ENCODE results near the gene TRAF2. TPM values are rescaled to one million over a fixed set of nuclear protein-coding genes. Genes with fewer than 3 reads are reported as not detected.

TRAF2 gene
- total and polyA plus RNA-seq, 2 donors (not counting 1 experiment from before 2014, with no cell fraction given) = 25.5 to 54.5 TPM

DNA sequence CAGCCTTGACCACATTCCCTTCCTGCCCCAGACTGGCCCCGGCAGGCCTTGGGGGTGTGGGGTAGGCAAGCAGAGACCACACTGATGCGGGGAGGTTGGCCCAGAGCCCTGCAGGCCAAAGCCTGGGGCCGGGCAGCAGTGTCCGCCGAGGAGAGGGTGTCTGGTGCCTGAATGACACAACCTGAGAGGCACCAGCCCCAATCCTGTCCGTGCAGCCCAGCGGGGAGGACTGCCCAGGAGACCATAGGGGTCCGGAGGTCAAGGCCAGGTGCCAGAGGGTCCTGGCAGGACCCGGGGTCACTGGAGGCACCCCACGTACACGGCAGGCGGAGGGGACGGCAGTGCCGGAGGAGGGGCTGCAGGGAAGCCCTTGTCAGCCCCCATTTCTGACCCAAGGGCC, 85.4 kb downstream of the TRAF2 start:
- POLR2A ChIA-PET = interaction anchor here (0.6 kb wide), 1 partner anchor 620 kb away, joined by 3 read pairs; no protein-coding TSS in a partner anchor
- 92% methylated on average over 13 of the region's 14 CpGs for WGBS (ENCODE audit: insufficient coverage)
- no peak for DNase-seq

DNA sequence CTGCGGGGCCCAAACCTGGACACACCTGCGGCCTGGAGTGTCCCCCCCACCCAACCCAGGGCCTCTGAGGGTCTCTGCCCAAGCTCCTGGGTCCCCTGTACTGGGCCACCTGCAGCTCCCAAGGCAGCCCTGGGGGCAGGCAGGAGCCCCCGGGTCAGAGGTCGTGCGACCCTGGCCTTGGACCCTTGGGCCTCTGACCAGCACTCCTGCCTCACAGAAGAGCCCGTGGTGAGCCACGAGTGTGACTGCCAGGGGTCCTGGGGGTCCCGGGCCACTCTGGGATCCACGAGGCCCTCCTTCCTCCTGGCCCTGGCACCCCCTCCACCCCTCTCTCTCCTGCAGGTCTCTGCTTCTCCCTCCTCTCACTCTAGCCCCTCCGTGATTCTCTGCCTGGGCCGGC, 86.0 kb downstream of the TRAF2 start:
- DNase-seq (no peak), ATAC-seq (ENCODE audit: low read depth) (no peak)
- H3K9me3 Mint-ChIP-seq (ENCODE audit: insufficient read depth) = no peaks in the 10 kb centered on the region
- Histone ChIP-seq H3K27ac (ENCODE audit: low read length in 2 of 2) (no peak overlapping the region), H3K79me2 (ENCODE audit: control insufficient read depth, insufficient read depth, low read length) (no peaks in the 10 kb centered on the region), H2AFZ (ENCODE audit: insufficient read depth, low read depth, low read length, poor library complexity, severe bottlenecking) (no peak overlapping the region), H3K4me1 (ENCODE audit: control insufficient read depth in 2 of 2, insufficient read depth in 2 of 2, low read length in 2 of 2) (no peaks in the 10 kb centered on the region), H3K9me3 (ENCODE audit: control extremely low read depth in 1 of 3, control insufficient read depth in 2 of 3, insufficient read depth in 1 of 3, low read length in 2 of 3) (no peaks in the 10 kb centered on the region), H3K9ac (ENCODE audit: low read length) (no peak overlapping the region), H3K4me3 (ENCODE audit: control extremely low read depth in 1 of 5, extremely low read depth in 1 of 5, insufficient read depth in 1 of 5, low read depth in 2 of 5, low read length in 4 of 5) (no peak overlapping the region), H3K27me3 (replicated peaks in 1 of 4; ENCODE audit: control extremely low read depth in 1 of 4, control insufficient read depth in 3 of 4, insufficient read depth in 4 of 4, low read length in 3 of 4) (peaks cover 0 to 19% (median 3%) of the 10 kb centered on the region in 4 experiments), H4K20me1 (ENCODE audit: control insufficient read depth, insufficient read depth, low read length, poor library complexity, severe bottlenecking) (no peaks in the 10 kb centered on the region), H3K36me3 (replicated peaks in 1 of 2; ENCODE audit: control extremely low read depth in 1 of 2, control insufficient read depth in 1 of 2, extremely low read depth in 1 of 2, insufficient read depth in 2 of 2, low read length in 1 of 2) (no peaks in the 10 kb centered on the region), H3K4me2 (replicated peaks; ENCODE audit: low read depth, low read length, poor library complexity, severe bottlenecking) (no peak overlapping the region)
- TF ChIP-seq, protein P1, sequence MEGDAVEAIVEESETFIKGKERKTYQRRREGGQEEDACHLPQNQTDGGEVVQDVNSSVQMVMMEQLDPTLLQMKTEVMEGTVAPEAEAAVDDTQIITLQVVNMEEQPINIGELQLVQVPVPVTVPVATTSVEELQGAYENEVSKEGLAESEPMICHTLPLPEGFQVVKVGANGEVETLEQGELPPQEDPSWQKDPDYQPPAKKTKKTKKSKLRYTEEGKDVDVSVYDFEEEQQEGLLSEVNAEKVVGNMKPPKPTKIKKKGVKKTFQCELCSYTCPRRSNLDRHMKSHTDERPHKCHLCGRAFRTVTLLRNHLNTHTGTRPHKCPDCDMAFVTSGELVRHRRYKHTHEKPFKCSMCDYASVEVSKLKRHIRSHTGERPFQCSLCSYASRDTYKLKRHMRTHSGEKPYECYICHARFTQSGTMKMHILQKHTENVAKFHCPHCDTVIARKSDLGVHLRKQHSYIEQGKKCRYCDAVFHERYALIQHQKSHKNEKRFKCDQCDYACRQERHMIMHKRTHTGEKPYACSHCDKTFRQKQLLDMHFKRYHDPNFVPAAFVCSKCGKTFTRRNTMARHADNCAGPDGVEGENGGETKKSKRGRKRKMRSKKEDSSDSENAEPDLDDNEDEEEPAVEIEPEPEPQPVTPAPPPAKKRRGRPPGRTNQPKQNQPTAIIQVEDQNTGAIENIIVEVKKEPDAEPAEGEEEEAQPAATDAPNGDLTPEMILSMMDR (IDR thresholded peaks at IDR 0.05) = no peak
- TF ChIP-seq EZH2 (IDR thresholded peaks at IDR 0.05; ENCODE audit: borderline replicate concordance, insufficient read depth, low read depth, low read length, poor library complexity, severe bottlenecking) = no peak
- peaks cover 3% of the 10 kb centered on the region for H3K4me1 Mint-ChIP-seq
- no peak overlapping the region for H3K27ac Mint-ChIP-seq
- intact Hi-C loops (cut with micrococcal nuclease) = no loop called here
- H3K27me3 Mint-ChIP-seq = peaks cover 6% of the 10 kb centered on the region
- ChIA-PET CTCF (no interaction called here), POLR2A (no interaction called here)
- 86% methylated on average over 11 of the region's 11 CpGs for WGBS (ENCODE audit: insufficient coverage)
- H3K4me3 Mint-ChIP-seq = no peak overlapping the region

More for the DNA sequence above, 85.4 kb downstream of the TRAF2 start:
- no peak overlapping the region for H3K27ac ChIP-seq (ENCODE audit: low read length in 2 of 2)
- peaks cover 3% of the 10 kb centered on the region for H3K4me1 Mint-ChIP-seq
- H3K27me3 Mint-ChIP-seq = peaks cover 6% of the 10 kb centered on the region
- H3K9me3 Mint-ChIP-seq (ENCODE audit: insufficient read depth) = no peaks in the 10 kb centered on the region
- H3K36me3 ChIP-seq (replicated peaks in 1 of 2; ENCODE audit: control extremely low read depth in 1 of 2, control insufficient read depth in 1 of 2, extremely low read depth in 1 of 2, insufficient read depth in 2 of 2, low read length in 1 of 2) = no peaks in the 10 kb centered on the region
- CTCF ChIA-PET = no interaction called here
- H3K9me3 ChIP-seq (ENCODE audit: control extremely low read depth in 1 of 3, control insufficient read depth in 2 of 3, insufficient read depth in 1 of 3, low read length in 2 of 3) = no peaks in the 10 kb centered on the region
- H3K4me2 ChIP-seq (replicated peaks; ENCODE audit: low read depth, low read length, poor library complexity, severe bottlenecking) = no peak overlapping the region
- H3K4me1 ChIP-seq (ENCODE audit: control insufficient read depth in 2 of 2, insufficient read depth in 2 of 2, low read length in 2 of 2) = no peaks in the 10 kb centered on the region
- H4K20me1 ChIP-seq (ENCODE audit: control insufficient read depth, insufficient read depth, low read length, poor library complexity, severe bottlenecking) = no peaks in the 10 kb centered on the region
- no peaks in the 10 kb centered on the region for H3K79me2 ChIP-seq (ENCODE audit: control insufficient read depth, insufficient read depth, low read length)
- TF ChIP-seq, protein P1 (IDR thresholded peaks at IDR 0.05) = no peak
- TF ChIP-seq EZH2 (IDR thresholded peaks at IDR 0.05; ENCODE audit: borderline replicate concordance, insufficient read depth, low read depth, low read length, poor library complexity, severe bottlenecking) = no peak
- H2AFZ ChIP-seq (ENCODE audit: insufficient read depth, low read depth, low read length, poor library complexity, severe bottlenecking) = no peak overlapping the region
- H3K9ac ChIP-seq (ENCODE audit: low read length) = no peak overlapping the region
- H3K27me3 ChIP-seq (replicated peaks in 1 of 4; ENCODE audit: control extremely low read depth in 1 of 4, control insufficient read depth in 3 of 4, insufficient read depth in 4 of 4, low read length in 3 of 4) = peaks cover 0 to 13% (median 1%) of the 10 kb centered on the region in 4 experiments
- no peak for ATAC-seq (ENCODE audit: low read depth)
- H3K27ac Mint-ChIP-seq = no peak overlapping the region
- no peak overlapping the region for H3K4me3 Mint-ChIP-seq
- H3K4me3 ChIP-seq (ENCODE audit: control extremely low read depth in 1 of 5, extremely low read depth in 1 of 5, insufficient read depth in 1 of 5, low read depth in 2 of 5, low read length in 4 of 5) = no peak overlapping the region
- intact Hi-C loops (cut with micrococcal nuclease) = no loop called here
